GM21619 (cell line): Measurements from ENCODE around the gene PHRF1.

Source experiments
- ATAC-seq: cut with Tn5 transposase; IDR thresholded peaks from one replicate; pipeline ENCODE4 v1.9.1; 2021; ENCODE audit not compliant: unreplicated experiment

Gene PHRF1

GRCh38 chr11:538431-539051, 37.7 kb upstream of the PHRF1 start:
- ATAC-seq = no peak

- no peak for ATAC-seq
Measured at GRCh38 chr11:539971-540481, 36.2 kb upstream of the PHRF1 start.

GRCh38 chr11:540583-541432, 35.5 kb upstream of the PHRF1 start:
- no peak for ATAC-seq

GRCh38 chr11:541433-541885, 34.8 kb upstream of the PHRF1 start:
- ATAC-seq = no peak

- ATAC-seq = no peak
Measured at GRCh38 chr11:544817-545166, 31.5 kb upstream of the PHRF1 start.

- ATAC-seq = no peak
Measured at GRCh38 chr11:545171-545570, 31.1 kb upstream of the PHRF1 start.

- no peak for ATAC-seq
Measured at GRCh38 chr11:548700-549603, 27.3 kb upstream of the PHRF1 start.

GRCh38 chr11:550021-550745, 26.1 kb upstream of the PHRF1 start:
- ATAC-seq = no peak

- no peak for ATAC-seq
Measured at GRCh38 chr11:550746-551085, 25.6 kb upstream of the PHRF1 start.

- no peak for ATAC-seq
Measured at GRCh38 chr11:551131-551530, 25.1 kb upstream of the PHRF1 start.

- no peak for ATAC-seq
Measured at GRCh38 chr11:551596-551995, 24.7 kb upstream of the PHRF1 start.

GRCh38 chr11:553083-553987, 22.9 kb upstream of the PHRF1 start:
- no peak for ATAC-seq

- ATAC-seq = no peak
Measured at GRCh38 chr11:553988-554340, 22.3 kb upstream of the PHRF1 start.

GRCh38 chr11:554428-555226, 21.6 kb upstream of the PHRF1 start:
- ATAC-seq = peak; percentile 47

GRCh38 chr11:555227-555779, 21.0 kb upstream of the PHRF1 start:
- ATAC-seq = no peak

GRCh38 chr11:555780-556661, 20.2 kb upstream of the PHRF1 start:
- ATAC-seq = no peak

- no peak for ATAC-seq
Measured at GRCh38 chr11:556662-557256, 19.5 kb upstream of the PHRF1 start.
